ENCODE data around the gene TRIL. TPM values are rescaled to one million over a fixed set of nuclear protein-coding genes. Genes with fewer than 3 reads are reported as not detected.

Gene TRIL
- polyA plus RNA-seq, 3 donors = not detected

DNA sequence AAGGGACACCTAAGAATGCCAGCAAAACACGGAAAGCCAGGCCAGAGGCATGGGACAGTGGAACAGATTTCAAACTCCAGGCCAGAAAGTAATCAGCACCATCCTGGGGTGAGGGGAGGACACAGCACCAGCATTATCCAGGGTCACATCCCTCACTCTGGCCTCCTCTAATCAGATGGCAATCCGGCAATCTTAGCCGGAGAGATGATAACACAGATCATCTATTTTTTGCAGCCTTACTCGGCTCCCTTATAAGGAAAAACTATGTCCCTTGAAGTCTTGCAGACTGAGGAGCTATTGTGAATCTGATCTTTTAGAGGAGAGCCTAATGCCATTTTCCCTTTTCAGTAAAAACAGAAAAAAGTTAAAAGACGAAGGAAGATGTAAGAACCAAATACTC, 16.5 kb downstream of the TRIL start:
- H4K20me1 ChIP-seq (ENCODE audit: insufficient read depth, low read length) = no peaks in the 10 kb centered on the region
- H3K4me1 Mint-ChIP-seq = no peaks in the 10 kb centered on the region
- peaks cover under 1 to 2% of the 10 kb centered on the region in 2 donors for H3K27me3 ChIP-seq (ENCODE audit: control insufficient read depth in 2 of 2, insufficient read depth in 2 of 2, low read length in 2 of 2)
- no peak for DNase-seq
- H3K36me3 ChIP-seq (replicated peaks in 1 of 2; ENCODE audit: control insufficient read depth in 1 of 2, insufficient read depth in 2 of 2, low read length in 2 of 2) = no peaks in the 10 kb centered on the region
- H3K4me2 ChIP-seq (replicated peaks; ENCODE audit: extremely low read depth, low read length, poor library complexity, severe bottlenecking) = no peak overlapping the region
- H2AFZ ChIP-seq (ENCODE audit: insufficient read depth, low read depth, low read length, poor library complexity, severe bottlenecking) = no peak overlapping the region
- H3K36me3 Mint-ChIP-seq = no peaks in the 10 kb centered on the region
- H3K4me1 ChIP-seq (ENCODE audit: control insufficient read depth in 1 of 2, insufficient read depth in 2 of 2, low read length in 2 of 2) = no peaks in the 10 kb centered on the region
- H3K27ac Mint-ChIP-seq = peak overlapping the region in 1 of 7 donors; percentile 19
- H3K4me3 Mint-ChIP-seq = no peak overlapping the region
- no peaks in the 10 kb centered on the region for H3K79me2 ChIP-seq (ENCODE audit: insufficient read depth, low read length)
- TF ChIP-seq CTCF (IDR thresholded peaks at IDR 0.05) = no peak
- H3K9ac ChIP-seq (ENCODE audit: insufficient read depth, low read length, poor library complexity, severe bottlenecking) = no peak overlapping the region
- WGBS (ENCODE audit: insufficient coverage) = 100% methylated on average over 2 of the region's 5 CpGs
- H3K27ac ChIP-seq (ENCODE audit: low read depth in 1 of 2, low read length in 2 of 2) = no peak overlapping the region
- H3K27me3 Mint-ChIP-seq (ENCODE audit: low read depth in 3 of 3) = peaks cover 8 to 11% (median 11%) of the 10 kb centered on the region in 3 donors
- intact Hi-C loops (cut with micrococcal nuclease) = no loop called here
- H3K4me3 ChIP-seq (replicated peaks in 1 of 3; ENCODE audit: low read depth in 2 of 3, low read length in 3 of 3) = no peak overlapping the region
- H3K9me3 ChIP-seq (replicated peaks in 1 of 2; ENCODE audit: control insufficient read depth in 1 of 2, insufficient read depth in 1 of 2, low read length in 2 of 2) = no peaks in the 10 kb centered on the region
- peaks cover 0 to 4% (median 0%) of the 10 kb centered on the region in 7 donors for H3K9me3 Mint-ChIP-seq

- Mint-ChIP-seq H3K27me3 (ENCODE audit: low read depth in 3 of 3) (peaks cover 5 to 11% (median 11%) of the 10 kb centered on the region in 3 donors), H3K27ac (no peak overlapping the region), H3K4me3 (no peak overlapping the region), H3K4me1 (no peaks in the 10 kb centered on the region), H3K9me3 (peaks cover 0 to 2% (median 0%) of the 10 kb centered on the region in 7 donors), H3K36me3 (no peaks in the 10 kb centered on the region)
- Histone ChIP-seq H3K79me2 (ENCODE audit: insufficient read depth, low read length) (no peaks in the 10 kb centered on the region), H3K4me2 (replicated peaks; ENCODE audit: extremely low read depth, low read length, poor library complexity, severe bottlenecking) (no peak overlapping the region), H3K36me3 (replicated peaks in 1 of 2; ENCODE audit: control insufficient read depth in 1 of 2, insufficient read depth in 2 of 2, low read length in 2 of 2) (no peaks in the 10 kb centered on the region), H3K4me3 (replicated peaks in 1 of 3; ENCODE audit: low read depth in 2 of 3, low read length in 3 of 3) (no peak overlapping the region), H2AFZ (ENCODE audit: insufficient read depth, low read depth, low read length, poor library complexity, severe bottlenecking) (no peak overlapping the region), H3K4me1 (ENCODE audit: control insufficient read depth in 1 of 2, insufficient read depth in 2 of 2, low read length in 2 of 2) (no peaks in the 10 kb centered on the region), H3K9ac (ENCODE audit: insufficient read depth, low read length, poor library complexity, severe bottlenecking) (no peak overlapping the region), H3K27ac (ENCODE audit: low read depth in 1 of 2, low read length in 2 of 2) (no peak overlapping the region), H4K20me1 (ENCODE audit: insufficient read depth, low read length) (no peaks in the 10 kb centered on the region), H3K9me3 (replicated peaks in 1 of 2; ENCODE audit: control insufficient read depth in 1 of 2, insufficient read depth in 1 of 2, low read length in 2 of 2) (no peaks in the 10 kb centered on the region), H3K27me3 (ENCODE audit: control insufficient read depth in 2 of 2, insufficient read depth in 2 of 2, low read length in 2 of 2) (peaks cover 0 to 2% of the 10 kb centered on the region in 2 donors)
- no peak for TF ChIP-seq CTCF (IDR thresholded peaks at IDR 0.05)
- no peak for DNase-seq
- intact Hi-C loops (cut with micrococcal nuclease) = no loop called here
- WGBS (ENCODE audit: insufficient coverage) = 100% methylated on average over 4 of the region's 11 CpGs
These were observed 17.3 kb downstream of the TRIL start for GRCh38 chr7:28940741-28941384.
